OCI-LY3 (cell line): ENCODE results near the gene RPL7A.

ENCODE experiments used
- H2AFZ ChIP-seq: fragments of 200-600, 300-600 bp; shearing (Covaris generic); 2 replicates; pipeline ENCODE4 v1.6.0; 2014; ENCODE audit warnings: antibody characterized with exemption, low read depth, low read length
- H3K27ac ChIP-seq: fragments of 200-600, 300-600 bp; sonication (generic); 2 replicates; pipeline ENCODE4 v1.5.1; 2014; ENCODE audit warnings: mild to moderate bottlenecking, low read length, moderate library complexity, mixed read lengths
- H3K27me3 ChIP-seq: fragments of 200-600, 300-600 bp; sonication (generic); 2 replicates; pipeline ENCODE4 v1.6.1; 2014; ENCODE audit warnings: low read depth, low read length, mixed read lengths
- H3K36me3 ChIP-seq: fragments of 200-600, 300-600 bp; sonication (generic); replicated peaks from 2 replicates; pipeline ENCODE3; 2014; ENCODE audit warnings: low read depth, low read length, mixed read lengths
- H3K4me1 ChIP-seq: fragments of 300-600, 200-600 bp; sonication (generic); 2 replicates; pipeline ENCODE4 v1.6.1; 2014; ENCODE audit warnings: low read length, mixed read lengths
- H3K4me2 ChIP-seq: fragments of 200-600, 300-600 bp; sonication (generic); 2 replicates; pipeline ENCODE4 v1.6.1; 2014; ENCODE audit warnings: low read length, mixed read lengths
- H3K4me3 ChIP-seq: fragments of 300-600, 200-600 bp; sonication (generic); 2 replicates; pipeline ENCODE4 v1.5.1; 2014; ENCODE audit warnings: antibody characterized with exemption, mild to moderate bottlenecking, low read length, moderate library complexity
- H3K79me2 ChIP-seq: fragments of 300-600, 200-600 bp; shearing (Covaris generic); 2 replicates; pipeline ENCODE4 v1.6.1; 2014; ENCODE audit warnings: mild to moderate bottlenecking, low read length, mixed read lengths
- H3K9ac ChIP-seq: fragments of 300-600, 200-600 bp; shearing (Covaris generic); 2 replicates; pipeline ENCODE4 v1.6.0; 2014; ENCODE audit warnings: mild to moderate bottlenecking, low read length, moderate library complexity
- H3K9me3 ChIP-seq: fragments of 200-600, 300-600 bp; shearing (Covaris generic); 2 replicates; pipeline ENCODE4 v1.6.1; 2014; ENCODE audit warnings: low read length, mixed read lengths; ENCODE audit not compliant: insufficient read depth
- H4K20me1 ChIP-seq: fragments of 200-600, 300-600 bp; sonication (generic); 2 replicates; pipeline ENCODE4 v1.6.1; 2016; ENCODE audit warnings: low read length, mixed read lengths; ENCODE audit not compliant: insufficient read depth
- CTCF ChIP-seq: fragments of 200-600, 300-600 bp; sonication (generic); IDR thresholded peaks from 2 replicates; pipeline ENCODE4 v1.5.1; 2014; ENCODE audit warnings: antibody characterized with exemption, low read length, low read depth
- EZH2phosphoT487 ChIP-seq: fragments of 200-600 bp; shearing (Covaris generic); IDR thresholded peaks from 2 replicates; pipeline ENCODE4 v1.6.1; 2018; ENCODE audit warnings: antibody characterized with exemption, mixed run types, low read depth

Gene RPL7A

GRCh38 chr9:133367221-133367620, 19.2 kb downstream of the RPL7A start:
- no peak overlapping the region for H3K4me3 ChIP-seq

GRCh38 chr9:133367778-133368177, 19.8 kb downstream of the RPL7A start:
- no peak overlapping the region for H3K4me2 ChIP-seq
- H2AFZ ChIP-seq = no peak overlapping the region
- TF ChIP-seq CTCF = no peak
- TF ChIP-seq EZH2phosphoT487 = no peak
- no peaks in the 10 kb centered on the region for H3K4me1 ChIP-seq
- H3K36me3 ChIP-seq = peaks cover 82% of the 10 kb centered on the region
- no peak overlapping the region for H3K9ac ChIP-seq
- H3K79me2 ChIP-seq = peaks cover 73% of the 10 kb centered on the region
- H3K4me3 ChIP-seq = no peak overlapping the region
- H3K9me3 ChIP-seq = no peaks in the 10 kb centered on the region
- H4K20me1 ChIP-seq = peaks cover 71% of the 10 kb centered on the region
- H3K27me3 ChIP-seq = no peaks in the 10 kb centered on the region
- H3K27ac ChIP-seq = no peak overlapping the region

More at GRCh38 chr9:133367221-133367620, 19.2 kb downstream of the RPL7A start:
- H3K9me3 ChIP-seq = no peaks in the 10 kb centered on the region
- H3K4me1 ChIP-seq = no peaks in the 10 kb centered on the region
- H3K36me3 ChIP-seq = peaks cover 82% of the 10 kb centered on the region
- no peak overlapping the region for H3K27ac ChIP-seq
- no peak overlapping the region for H3K9ac ChIP-seq
- peaks cover 65% of the 10 kb centered on the region for H4K20me1 ChIP-seq
- no peak overlapping the region for H3K4me2 ChIP-seq
- peaks cover 67% of the 10 kb centered on the region for H3K79me2 ChIP-seq
- TF ChIP-seq EZH2phosphoT487 (no peak), CTCF (no peak)
- no peaks in the 10 kb centered on the region for H3K27me3 ChIP-seq
- no peak overlapping the region for H2AFZ ChIP-seq

- Histone ChIP-seq H3K27me3 (no peaks in the 10 kb centered on the region), H2AFZ (no peak overlapping the region), H3K4me3 (no peak overlapping the region), H3K27ac (no peak overlapping the region), H3K9ac (no peak overlapping the region), H3K9me3 (no peaks in the 10 kb centered on the region), H3K4me2 (no peak overlapping the region), H4K20me1 (peaks cover 76% of the 10 kb centered on the region), H3K79me2 (peaks cover 78% of the 10 kb centered on the region), H3K36me3 (peaks cover 81% of the 10 kb centered on the region), H3K4me1 (no peaks in the 10 kb centered on the region)
- no peak for TF ChIP-seq CTCF
- no peak for TF ChIP-seq EZH2phosphoT487
Measured at GRCh38 chr9:133368249-133368881, 20.3 kb downstream of the RPL7A start.

GRCh38 chr9:133369422-133369821, 21.4 kb downstream of the RPL7A start:
- H3K79me2 ChIP-seq = peaks cover 89% of the 10 kb centered on the region
- no peak overlapping the region for H3K9ac ChIP-seq
- peaks cover 5% of the 10 kb centered on the region; the same call in 1 of the 2 replicates for H3K4me1 ChIP-seq
- TF ChIP-seq CTCF (no peak), EZH2phosphoT487 (no peak)
- H3K9me3 ChIP-seq = no peaks in the 10 kb centered on the region
- peaks cover 73% of the 10 kb centered on the region for H3K36me3 ChIP-seq
- H3K27me3 ChIP-seq = no peaks in the 10 kb centered on the region
- no peak overlapping the region for H3K4me3 ChIP-seq
- H4K20me1 ChIP-seq = peaks cover 81% of the 10 kb centered on the region
- no peak overlapping the region for H2AFZ ChIP-seq
- no peak overlapping the region for H3K4me2 ChIP-seq
- no peak overlapping the region for H3K27ac ChIP-seq
